HepG2 (cell line): ENCODE measurements around the gene ADGRG6. TPM values are rescaled to one million over a fixed set of nuclear protein-coding genes. Genes with fewer than 3 reads are reported as not detected.

ENCODE experiments used
- ADNP ChIP-seq: sonication (generic); formaldehyde crosslinking; IDR thresholded peaks from 2 replicates; pipeline ENCODE4 v1.4.0; 2020; ENCODE audit warnings: missing genetic modification reagents
- ATF1 ChIP-seq: IDR thresholded peaks from 2 replicates; pipeline ENCODE4 v1.6.1; 2016; ENCODE audit warnings: mild to moderate bottlenecking, control low read depth
- EED ChIP-seq: sonication (generic); formaldehyde crosslinking; IDR thresholded peaks from 2 replicates; pipeline ENCODE4 v1.5.0; 2020; ENCODE audit warnings: mild to moderate bottlenecking, missing genetic modification reagents
- FIP1L1 ChIP-seq: fragments of 200-400 bp; formaldehyde crosslinking; IDR thresholded peaks from 2 replicates; pipeline ENCODE4 v1.6.1; 2018; ENCODE audit warnings: low read depth, mild to moderate bottlenecking, low read length, moderate library complexity, borderline replicate concordance; ENCODE audit not compliant: insufficient read depth
- KAT2B ChIP-seq: fragments of 150-350 bp; IDR thresholded peaks from 2 replicates; pipeline ENCODE4 v1.6.1; 2014; ENCODE audit warnings: low read depth, low read length, borderline replicate concordance
- LBX2 ChIP-seq: sonication (generic); formaldehyde crosslinking; IDR thresholded peaks from 2 replicates; pipeline ENCODE4 v1.5.0; 2020; ENCODE audit warnings: missing genetic modification reagents, mild to moderate bottlenecking, borderline replicate concordance
- NFKBIZ ChIP-seq: IDR thresholded peaks from 2 replicates; pipeline ENCODE4 v1.6.1; 2018; ENCODE audit warnings: missing genetic modification reagents, missing compliant biosample characterization
- RERE ChIP-seq: IDR thresholded peaks from 2 replicates; pipeline ENCODE4 v1.6.1; 2016; ENCODE audit warnings: low read depth, missing genetic modification reagents, missing compliant biosample characterization
- RFX5 ChIP-seq: IDR thresholded peaks from 2 replicates; pipeline ENCODE4 v1.6.1; 2011; ENCODE audit warnings: low read depth, low read length, improper control_type of control experiment
- TEAD3 ChIP-seq: optimal IDR thresholded peaks from 2 replicates; pipeline ENCODE3; 2016; ENCODE audit warnings: borderline replicate concordance
- ZC3H13 ChIP-seq: sonication (generic); formaldehyde crosslinking; IDR thresholded peaks from 2 replicates; pipeline ENCODE4 v1.8.1; 2023; ENCODE audit warnings: mild to moderate bottlenecking, missing genetic modification reagents, moderate library complexity
- ZNF326 ChIP-seq: sonication (generic); formaldehyde crosslinking; IDR thresholded peaks from 2 replicates; pipeline ENCODE4 v1.4.0; 2020; ENCODE audit warnings: missing genetic modification reagents, borderline replicate concordance
- ZNF512B ChIP-seq: sonication (generic); formaldehyde crosslinking; IDR thresholded peaks from 2 replicates; pipeline ENCODE4 v1.5.1; 2020; ENCODE audit warnings: missing genetic modification reagents, mild to moderate bottlenecking, borderline replicate concordance
- ZNF589 ChIP-seq: sonication (generic); formaldehyde crosslinking; conservative IDR thresholded peaks from 2 replicates; pipeline ENCODE4 v1.8.0; 2022; ENCODE audit warnings: mild to moderate bottlenecking, moderate library complexity, missing genetic modification reagents
- ZNF710 ChIP-seq: sonication (generic); formaldehyde crosslinking; IDR thresholded peaks from 2 replicates; pipeline ENCODE4 v1.5.0; 2020; ENCODE audit warnings: mild to moderate bottlenecking, missing genetic modification reagents, borderline replicate concordance
- ZNF792 ChIP-seq: IDR thresholded peaks from 2 replicates; pipeline ENCODE4 v1.6.1; 2016
- polyA plus RNA-seq, 8 experiments: library from polyadenylated mRNA; depleted of rRNA in 3 of 8; stranded (reverse) in 7 of 8; unstranded in 1 of 8; fragments of >200 nt; fragmentation: Illumina TruSeq in 4 of 8; extraction: Trizol in 4 of 8; gene quantifications; 2 replicates each; pipeline versions ENCODE4 v1.2.1 to v1.2.3, GENCODE V29; 2011 to 2016; ENCODE audit warnings: low read depth in 4 of 8, missing spikeins in 1 of 8, mixed read lengths in 1 of 8; ENCODE audit not compliant: insufficient read depth in 1 of 8
- total RNA-seq, 5 experiments: library from RNA; depleted of rRNA; stranded (reverse); fragments of >200 nt; fragmentation: Illumina TruSeq; extraction: Trizol; gene quantifications; 2 replicates each; pipeline ENCODE4 v1.2.3, GENCODE V29; 2016; ENCODE audit warnings: low read depth in 1 of 5

The ADGRG6 gene
- total and polyA plus RNA-seq, 2 of the 13 experiments (the other 11 are each of a cell fraction or from before 2014, with no cell fraction given): 129 to 249 TPM

DNA sequence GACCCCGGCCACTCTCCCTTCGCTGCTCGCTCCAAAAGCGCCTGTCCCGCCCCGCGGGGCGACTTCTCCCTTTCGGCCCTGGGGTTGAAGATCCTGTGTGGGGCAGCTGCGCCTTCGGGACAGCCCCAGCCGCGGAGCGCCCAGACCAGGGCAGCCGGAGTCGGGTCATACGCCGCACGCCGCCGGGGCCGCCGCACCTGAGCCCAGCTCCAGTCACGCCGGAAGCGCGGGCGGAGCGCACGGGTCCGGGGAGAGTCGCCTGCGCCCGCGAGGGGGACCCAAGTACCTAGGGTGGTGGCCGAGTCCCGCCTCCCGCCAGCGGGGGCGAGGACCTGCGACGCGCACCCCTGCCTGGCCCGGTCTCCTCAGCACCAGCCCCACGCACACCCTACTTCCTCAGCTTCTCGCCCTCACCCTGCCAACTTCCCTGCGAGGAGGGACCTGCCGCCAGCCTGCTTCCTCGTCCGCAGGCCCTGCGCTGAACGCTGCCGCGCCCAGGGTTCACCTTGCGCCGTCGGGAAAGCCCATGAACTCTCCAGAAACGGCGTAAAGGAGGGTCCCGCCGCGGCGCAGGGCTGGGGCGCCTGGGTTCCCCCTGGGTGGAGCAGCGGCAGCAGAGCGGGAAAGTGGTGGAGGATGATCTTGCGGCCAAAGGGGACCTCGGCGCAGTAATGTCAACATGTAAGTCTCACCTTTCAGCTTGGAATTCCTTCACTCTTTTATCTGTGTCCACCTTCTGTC is at the start of gene ADGRG6 (continued):
- TF ChIP-seq LBX2 (peak; percentile 95; the same call in 1 of the 2 replicates), ZNF792 (CRISPR knock-in tag) (peak; percentile 89), RERE (CRISPR knock-in tag) (peak; percentile 76; the same call in 1 of the 2 replicates), KAT2B (no peak), NFKBIZ (peak; percentile 76; the same call in 1 of the 2 replicates), ZNF326 (CRISPR knock-in tag) (0 out of 2 replicates have a peak, but pooled peaks have one; percentile 60), ZNF710 (CRISPR knock-in tag) (peak; percentile 94), EED (CRISPR knock-in tag) (peak; percentile 94; the same call in 1 of the 2 replicates), FIP1L1 (no peak; the same call in 1 of the 2 replicates), ZNF512B (CRISPR knock-in tag) (peak; percentile 36; the same call in 1 of the 2 replicates), TEAD3 (peak; percentile 58), ZNF589 (peak; percentile 97), RFX5 (no peak), ADNP (CRISPR knock-in tag) (0 out of 2 replicates have a peak, but pooled peaks have one; percentile 39), ATF1 (CRISPR knock-in tag) (no peak), ZC3H13 (CRISPR knock-in tag) (0 out of 2 replicates have a peak, but pooled peaks have one; percentile 60)
